GM12874 (cell line): Measurements from ENCODE around the gene MTHFSD.
A peak's percentile ranks its signal among the peaks of the same experiment; 100 is the strongest.

ENCODE experiments used
- CTCF ChIP-seq: IDR thresholded peaks from 2 replicates; pipeline ENCODE4 v1.5.1; 2011; ENCODE audit warnings: low read depth, mild to moderate bottlenecking, control low read depth, low read length, moderate library complexity; ENCODE audit not compliant: insufficient read depth

Gene MTHFSD

GRCh38 chr16:86579268-86580062, 24.4 kb upstream of the MTHFSD start:
- no peak for TF ChIP-seq CTCF

DNA sequence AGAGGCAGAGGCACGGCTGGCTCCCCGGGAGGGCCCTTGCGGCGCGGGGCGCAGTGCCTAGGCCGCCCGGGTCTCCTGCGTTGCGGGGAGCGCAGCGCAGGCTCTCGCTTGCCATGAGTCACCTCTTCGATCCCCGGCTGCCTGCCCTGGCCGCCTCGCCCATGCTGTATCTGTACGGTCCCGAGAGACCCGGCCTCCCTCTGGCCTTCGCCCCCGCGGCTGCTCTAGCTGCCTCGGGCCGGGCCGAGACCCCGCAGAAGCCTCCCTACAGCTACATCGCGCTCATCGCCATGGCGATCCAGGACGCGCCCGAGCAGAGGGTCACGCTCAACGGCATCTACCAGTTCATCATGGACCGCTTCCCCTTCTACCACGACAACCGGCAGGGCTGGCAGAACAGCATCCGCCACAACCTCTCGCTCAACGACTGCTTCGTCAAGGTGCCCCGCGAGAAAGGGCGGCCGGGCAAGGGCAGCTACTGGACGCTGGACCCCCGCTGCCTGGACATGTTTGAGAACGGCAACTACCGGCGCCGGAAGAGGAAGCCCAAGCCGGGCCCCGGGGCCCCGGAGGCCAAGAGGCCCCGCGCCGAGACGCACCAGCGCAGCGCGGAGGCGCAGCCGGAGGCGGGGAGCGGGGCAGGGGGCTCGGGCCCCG, 23.7 kb upstream of the MTHFSD start:
- no peak for TF ChIP-seq CTCF

GRCh38 chr16:86578061-86578599, 23.1 kb upstream of the MTHFSD start, which contains the start of gene FOXL1:
Gene FOXL1 (plus strand): TSS chr16:86578549. CDS start chr16:86578724, 175 bp downstream.
- no peak for TF ChIP-seq CTCF

- TF ChIP-seq CTCF = no peak
Measured at GRCh38 chr16:86577314-86577971, 22.4 kb upstream of the MTHFSD start.

- no peak for TF ChIP-seq CTCF
Measured at GRCh38 chr16:86576591-86577313, 21.7 kb upstream of the MTHFSD start.

DNA sequence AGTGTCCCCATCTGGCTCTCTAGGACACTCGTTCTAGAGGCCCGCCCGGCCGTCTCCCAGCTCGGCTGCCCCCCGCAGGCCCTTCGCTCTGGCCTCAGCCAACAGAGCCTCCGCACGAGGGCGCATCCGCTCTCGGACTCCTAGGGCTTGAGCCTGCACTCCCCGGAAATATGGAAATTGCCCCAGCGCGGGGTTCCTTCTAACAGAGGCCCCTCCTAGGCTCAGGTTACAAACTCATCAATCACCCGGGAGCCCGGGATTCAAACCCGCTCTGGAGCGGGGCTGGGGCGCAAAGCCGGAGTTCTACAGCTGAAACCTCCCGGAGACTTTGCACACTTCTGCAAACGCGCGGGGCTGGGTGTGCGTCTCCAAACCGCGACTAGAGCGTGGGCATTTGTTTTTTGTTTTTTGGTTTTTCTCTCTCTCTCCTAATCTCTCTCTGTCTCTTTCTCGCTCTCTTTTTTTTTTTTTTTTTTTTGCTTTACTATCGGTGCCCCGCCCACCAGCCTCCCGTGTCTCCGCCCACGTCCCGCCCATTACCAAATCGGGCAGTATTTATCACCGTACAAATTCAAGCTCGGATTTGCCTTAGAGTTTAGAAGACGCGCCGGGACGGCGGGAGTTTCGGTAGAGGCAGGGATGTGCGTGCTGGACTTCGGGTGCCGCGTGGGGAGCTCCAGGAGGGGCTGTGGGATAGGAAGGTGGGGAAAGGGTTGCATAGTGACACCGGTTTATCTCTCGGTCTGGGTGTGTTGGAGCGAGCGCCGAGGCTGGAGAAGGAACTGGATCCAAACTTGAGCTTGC, 20.9 kb upstream of the MTHFSD start:
- TF ChIP-seq CTCF = peak; percentile 34
